ENCODE measurements around the gene ACAP1.

- TF ChIP-seq CTCF (IDR thresholded peaks at IDR 0.05; ENCODE audit: insufficient read depth, low read depth, low read length) = no peak
- TF ChIP-seq EZH2 (IDR thresholded peaks at IDR 0.05; ENCODE audit: insufficient read depth, low read length) = no peak
Measured at GRCh38 chr17:7326186-7326585, 10.1 kb upstream of the ACAP1 start.
